Left lung (tissue), 10 donors: ENCODE results near the gene AARSD1. TPM values are rescaled to one million over a fixed set of nuclear protein-coding genes. Genes with fewer than 3 reads are reported as not detected.
"Not testable (repeated sequence)": the region's sequence is repeated elsewhere in the genome, so short reads cannot be mapped to it uniquely, and the experiment has no call there.

Source experiments
- ATAC-seq: fragments of 200-7000 bp; cut with Tn5 transposase; one replicate; pipeline ENCODE4 v1.9.1; 2020; ENCODE audit warnings: moderate library complexity
- DNase-seq, 4 donors: peaks; one replicate each; pipeline ENCODE4 v3.0.0-alpha.2; 2013 to 2020
- H3K27ac ChIP-seq, 2 donors: fragments of 200-600 bp; sonication (generic) in 1 of 2; one replicate each; pipeline versions ENCODE4 v1.5.0 to v1.8.0; 2020 to 2021
- H3K27me3 ChIP-seq, 2 donors: fragments of 200-600 bp; sonication (generic) in 1 of 2; one replicate each; pipeline versions ENCODE4 v1.5.0 to v1.8.0; 2020 to 2021
- H3K36me3 ChIP-seq, 2 donors: fragments of 200-600 bp; sonication (generic) in 1 of 2; one replicate each; pipeline versions ENCODE4 v1.5.0 to v1.8.0; 2020 to 2021
- H3K4me1 ChIP-seq, 2 donors: fragments of 200-600 bp; one replicate each; pipeline ENCODE4 v1.8.0; 2021
- H3K4me3 ChIP-seq, 2 donors: fragments of 200-600 bp; sonication (generic) in 1 of 2; one replicate each; pipeline versions ENCODE4 v1.5.0 to v1.8.0; 2020 to 2021; ENCODE audit warnings: mild to moderate bottlenecking in 1 of 2
- H3K9me3 ChIP-seq, 2 donors: fragments of 200-600 bp; sonication (generic) in 1 of 2; one replicate each; pipeline versions ENCODE4 v1.5.0 to v1.8.0; 2020 to 2021
- CTCF ChIP-seq, 2 donors: fragments of 200-600 bp; sonication (generic) in 1 of 2; IDR thresholded peaks; one replicate each; pipeline versions ENCODE4 v1.5.0 to v1.8.0; 2021; ENCODE audit warnings: antibody characterized with exemption in 2 of 2
- intact Hi-C, 2 donors: fragments of 100-400 bp; cut with DNase I; formaldehyde crosslinking; loops; one replicate each; pipeline versions ENCODE4 v1.11.2 to v1.14.2; 2022
- polyA plus RNA-seq, 6 donors: library from polyadenylated mRNA; unstranded; fragments of 120-200 nt; gene quantifications; one replicate each; pipeline ENCODE4 v1.2.1, GENCODE V29; 2013; ENCODE audit not compliant: insufficient read length in 6 of 6
- total RNA-seq, 2 donors: library from RNA; stranded (reverse); fragmentation: NEBNext Ultra II Directional; extraction: Animal tissue kit (Norgen Biotek cat#: 25700); gene quantifications; one replicate each; pipeline ENCODE4 v1.2.1, GENCODE V29; 2021
- donor health status: DM: no; HTN: yes; CAD: no.
- donor health status: DM: no; HTN: no; CAD: no.

AARSD1 gene
- total and polyA plus RNA-seq, 8 donors: 27.5 to 91.8 (median 71.1) TPM

- peak overlapping the region; percentile 15 to 34 for H3K27ac ChIP-seq
- no peaks in the 10 kb centered on the region for H3K27me3 ChIP-seq
- ATAC-seq (peak; percentile 72), DNase-seq (peak in 1 of 4 donors; percentile 58)
- intact Hi-C loops: no loop called here
- no peaks in the 10 kb centered on the region for H3K9me3 ChIP-seq
- peaks cover 10 to 30% of the 10 kb centered on the region in 2 donors for H3K4me1 ChIP-seq
- H3K36me3 ChIP-seq: no peaks in the 10 kb centered on the region
- H3K4me3 ChIP-seq: no peak overlapping the region
- TF ChIP-seq CTCF (IDR thresholded peaks at IDR 0.05): no peak
Measured at GRCh38 chr17:42918902-42919521, 45.2 kb downstream of the AARSD1 start.

- no peaks in the 10 kb centered on the region for H3K36me3 ChIP-seq
- H3K4me3 ChIP-seq: no peak overlapping the region
- ATAC-seq: no peak
- no peak for TF ChIP-seq CTCF (IDR thresholded peaks at IDR 0.05)
- H3K4me1 ChIP-seq: peaks cover 10 to 21% of the 10 kb centered on the region in 2 donors
- H3K9me3 ChIP-seq: no peaks in the 10 kb centered on the region
- DNase-seq: no peak
- intact Hi-C loops: no loop called here
- no peaks in the 10 kb centered on the region for H3K27me3 ChIP-seq
- no peak overlapping the region for H3K27ac ChIP-seq
Measured at GRCh38 chr17:42917236-42917603, 47.0 kb downstream of the AARSD1 start.

GRCh38 chr17:42916388-42917235 lies 47.6 kb downstream of the AARSD1 start:
- H3K4me1 ChIP-seq: peaks cover 10 to 18% of the 10 kb centered on the region in 2 donors
- ATAC-seq, intact Hi-C loops, H3K36me3 ChIP-seq, DNase-seq, H3K4me3 ChIP-seq, H3K27me3 ChIP-seq, H3K27ac ChIP-seq, H3K9me3 ChIP-seq: not testable (repeated sequence)

GRCh38 chr17:42915288-42915687 lies 49.0 kb downstream of the AARSD1 start:
- intact Hi-C loops: not testable (repeated sequence)

GRCh38 chr17:42913981-42914617 lies 50.2 kb downstream of the AARSD1 start:
- ATAC-seq (no peak), DNase-seq (no peak)
- Histone ChIP-seq H3K27ac (no peak overlapping the region), H3K4me1 (peaks cover 6 to 7% of the 10 kb centered on the region in 2 donors), H3K36me3 (no peaks in the 10 kb centered on the region), H3K4me3 (no peak overlapping the region), H3K27me3 (no peaks in the 10 kb centered on the region), H3K9me3 (no peaks in the 10 kb centered on the region)
- TF ChIP-seq CTCF (IDR thresholded peaks at IDR 0.05): no peak
- intact Hi-C loops: no loop called here

More at GRCh38 chr17:42915288-42915687, 49.0 kb downstream of the AARSD1 start:
- not testable (repeated sequence) for H3K36me3 ChIP-seq, DNase-seq, H3K27me3 ChIP-seq, H3K9me3 ChIP-seq, H3K4me3 ChIP-seq, H3K27ac ChIP-seq, ATAC-seq
- peaks cover 10 to 11% of the 10 kb centered on the region in 2 donors for H3K4me1 ChIP-seq

- no peaks in the 10 kb centered on the region for H3K9me3 ChIP-seq
- H3K27ac ChIP-seq: no peak overlapping the region
- DNase-seq (no peak), ATAC-seq (no peak)
- H3K36me3 ChIP-seq: no peaks in the 10 kb centered on the region
- H3K4me1 ChIP-seq: peaks cover under 1 to 1% of the 10 kb centered on the region in 2 donors
- H3K27me3 ChIP-seq: no peaks in the 10 kb centered on the region
- no peak overlapping the region for H3K4me3 ChIP-seq
- intact Hi-C loops: no loop called here
- TF ChIP-seq CTCF (IDR thresholded peaks at IDR 0.05): no peak
Measured at GRCh38 chr17:42913522-42913921, 50.7 kb downstream of the AARSD1 start.
